ENCODE results near the gene FBXW9.

- TF ChIP-seq POLR2A (IDR thresholded peaks at IDR 0.05), result no peak
- no peak for TF ChIP-seq CTCF (IDR thresholded peaks at IDR 0.05)
Measured at GRCh38 chr19:12723381-12723640, 26.9 kb upstream of the FBXW9 start.

All from thyroid gland (tissue), 4 donors.